Panc1 (cell line): ENCODE results near the gene PPM1N. TPM values are rescaled to one million over a fixed set of nuclear protein-coding genes. Genes with fewer than 3 reads are reported as not detected.

Source experiments
- ATAC-seq: fragments of 200-7000 bp; cut with Tn5 transposase; 2 replicates; pipeline ENCODE4 v1.9.1; 2020; ENCODE audit warnings: mild to moderate bottlenecking, moderate library complexity
- BruUV-seq: library from RNA; stranded (reverse); fragments of 400-500 nt; replicated peaks from 2 replicates; lab custom pipeline; 2021; lab: Mats Ljungman, UMichigan
- CTCF ChIA-PET: fragments of 300-600 bp; sonication (Branson Sonifier 250); formaldehyde crosslinking; loops from one replicate; lab custom pipeline; 2022; ENCODE audit warnings: antibody characterized with exemption; lab: Charles Lee
- POLR2A ChIA-PET: fragments of 300-600 bp; sonication (Branson Sonifier 250); formaldehyde crosslinking; loops from one replicate; lab custom pipeline; 2022; ENCODE audit warnings: antibody characterized with exemption; lab: Charles Lee
- DNase-seq: peaks from one replicate; pipeline ENCODE4 v3.0.0-alpha.2; 2010; ENCODE audit warnings: low read depth, low spot score
- H3K27ac ChIP-seq: 2 replicates; pipeline ENCODE4 v1.5.1; 2011; ENCODE audit warnings: mild to moderate bottlenecking, low read length, inconsistent platforms
- H3K27me3 ChIP-seq: fragments of 200-500 bp; sonication (Bioruptor generic); 2 replicates; pipeline ENCODE4 v1.6.0; 2014; ENCODE audit warnings: low read length, inconsistent platforms; ENCODE audit not compliant: control insufficient read depth, insufficient read depth
- H3K36me3 ChIP-seq: fragments of 200-500 bp; sonication (Bioruptor generic); 2 replicates; pipeline ENCODE4 v1.5.1; 2014; ENCODE audit warnings: inconsistent platforms, mild to moderate bottlenecking, low read length, moderate library complexity; ENCODE audit not compliant: control insufficient read depth, insufficient read depth
- H3K4me1 ChIP-seq: 2 replicates; pipeline ENCODE4 v1.5.1; 2011; ENCODE audit warnings: inconsistent platforms, mild to moderate bottlenecking, low read length, moderate library complexity; ENCODE audit not compliant: control insufficient read depth, insufficient read depth
- H3K4me3 ChIP-seq, 2 experiments: 2 replicates each; pipeline ENCODE4 v1.5.1; 2011 to 2012; ENCODE audit warnings: low read depth in 2 of 2, low read length in 2 of 2, mild to moderate bottlenecking in 2 of 2, inconsistent platforms in 1 of 2, moderate library complexity in 1 of 2
- H3K9me3 ChIP-seq: fragments of 200-500 bp; sonication (Bioruptor generic); 2 replicates; pipeline ENCODE4 v1.5.1; 2014; ENCODE audit warnings: low read depth, mild to moderate bottlenecking, inconsistent platforms, low read length, moderate library complexity; ENCODE audit not compliant: control insufficient read depth, insufficient read depth
- CTCF ChIP-seq: fragments of 450-650 bp; IDR thresholded peaks from 2 replicates; pipeline ENCODE4 v1.5.1; 2017; ENCODE audit warnings: mild to moderate bottlenecking
- POLR2AphosphoS5 ChIP-seq: IDR thresholded peaks from 2 replicates; pipeline ENCODE4 v1.6.1; 2012; ENCODE audit warnings: mild to moderate bottlenecking, low read depth, low read length, moderate library complexity
- SIN3A ChIP-seq: IDR thresholded peaks from 2 replicates; pipeline ENCODE4 v1.6.1; 2012; ENCODE audit warnings: low read depth, mild to moderate bottlenecking, low read length, moderate library complexity, borderline replicate concordance; ENCODE audit not compliant: insufficient read depth
- TCF7L2 ChIP-seq: IDR thresholded peaks from 2 replicates; pipeline ENCODE4 v1.6.1; 2011; ENCODE audit warnings: mild to moderate bottlenecking, low read depth, low read length, inconsistent platforms
- in situ Hi-C: cut with HindIII; loops from 2 replicates; pipeline ENCODE4 v1.10.0; 2016; ENCODE audit warnings: low sequenced_read_pairs, low pct_unique_long_range_greater_than_20kb
- intact Hi-C: fragments of 100-400 bp; cut with micrococcal nuclease; formaldehyde crosslinking; loops from one replicate; pipeline ENCODE4 v1.10.0; 2022; ENCODE audit not compliant: unreplicated experiment
- total RNA-seq: library from RNA; stranded (reverse); gene quantifications from one replicate; pipeline ENCODE4 v1.2.1, GENCODE V29; 2021; ENCODE audit not compliant: unreplicated experiment
- TF ChIP-seq, protein P1 (sequence below), 2 experiments: IDR thresholded peaks; 2 replicates each; pipeline ENCODE4 v1.6.1; 2011 to 2012; ENCODE audit warnings: low read depth in 2 of 2, control low read depth in 1 of 2, low read length in 1 of 2, mild to moderate bottlenecking in 1 of 2, moderate library complexity in 1 of 2; ENCODE audit not compliant: insufficient read depth in 1 of 2

The PPM1N gene
- total RNA-seq, 1 experiment from 2014 or later: 3.3 TPM

- Histone ChIP-seq H3K36me3 (no peaks in the 10 kb centered on the region), H3K4me1 (peaks cover 13% of the 10 kb centered on the region), H3K9me3 (no peaks in the 10 kb centered on the region), H3K4me3 (no peak overlapping the region), H3K27ac (no peak overlapping the region), H3K27me3 (no peaks in the 10 kb centered on the region)
- no TSS peak for BruUV-seq
- DNase-seq (no peak), ATAC-seq (no peak)
- ChIA-PET CTCF (no interaction called here), POLR2A (interaction anchor here (0.5 to 1.3 kb wide), 4 partner anchors 35 to 49 kb away, joined by 3 to 5 read pairs (median 4); no protein-coding TSS in a partner anchor)
- in situ Hi-C loops: no loop called here
- TF ChIP-seq SIN3A (no peak), CTCF (no peak), TCF7L2 (no peak), POLR2AphosphoS5 (no peak)
- TF ChIP-seq, protein P1, sequence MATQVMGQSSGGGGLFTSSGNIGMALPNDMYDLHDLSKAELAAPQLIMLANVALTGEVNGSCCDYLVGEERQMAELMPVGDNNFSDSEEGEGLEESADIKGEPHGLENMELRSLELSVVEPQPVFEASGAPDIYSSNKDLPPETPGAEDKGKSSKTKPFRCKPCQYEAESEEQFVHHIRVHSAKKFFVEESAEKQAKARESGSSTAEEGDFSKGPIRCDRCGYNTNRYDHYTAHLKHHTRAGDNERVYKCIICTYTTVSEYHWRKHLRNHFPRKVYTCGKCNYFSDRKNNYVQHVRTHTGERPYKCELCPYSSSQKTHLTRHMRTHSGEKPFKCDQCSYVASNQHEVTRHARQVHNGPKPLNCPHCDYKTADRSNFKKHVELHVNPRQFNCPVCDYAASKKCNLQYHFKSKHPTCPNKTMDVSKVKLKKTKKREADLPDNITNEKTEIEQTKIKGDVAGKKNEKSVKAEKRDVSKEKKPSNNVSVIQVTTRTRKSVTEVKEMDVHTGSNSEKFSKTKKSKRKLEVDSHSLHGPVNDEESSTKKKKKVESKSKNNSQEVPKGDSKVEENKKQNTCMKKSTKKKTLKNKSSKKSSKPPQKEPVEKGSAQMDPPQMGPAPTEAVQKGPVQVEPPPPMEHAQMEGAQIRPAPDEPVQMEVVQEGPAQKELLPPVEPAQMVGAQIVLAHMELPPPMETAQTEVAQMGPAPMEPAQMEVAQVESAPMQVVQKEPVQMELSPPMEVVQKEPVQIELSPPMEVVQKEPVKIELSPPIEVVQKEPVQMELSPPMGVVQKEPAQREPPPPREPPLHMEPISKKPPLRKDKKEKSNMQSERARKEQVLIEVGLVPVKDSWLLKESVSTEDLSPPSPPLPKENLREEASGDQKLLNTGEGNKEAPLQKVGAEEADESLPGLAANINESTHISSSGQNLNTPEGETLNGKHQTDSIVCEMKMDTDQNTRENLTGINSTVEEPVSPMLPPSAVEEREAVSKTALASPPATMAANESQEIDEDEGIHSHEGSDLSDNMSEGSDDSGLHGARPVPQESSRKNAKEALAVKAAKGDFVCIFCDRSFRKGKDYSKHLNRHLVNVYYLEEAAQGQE (IDR thresholded peaks at IDR 0.05; ENCODE audit: insufficient read depth in 1 of 2, low read depth in 2 of 2, low read length in 1 of 2): no peak
- intact Hi-C loops: no loop called here
Measured at GRCh38 chr19:45475537-45476291, 22.5 kb upstream of the PPM1N start.

DNA sequence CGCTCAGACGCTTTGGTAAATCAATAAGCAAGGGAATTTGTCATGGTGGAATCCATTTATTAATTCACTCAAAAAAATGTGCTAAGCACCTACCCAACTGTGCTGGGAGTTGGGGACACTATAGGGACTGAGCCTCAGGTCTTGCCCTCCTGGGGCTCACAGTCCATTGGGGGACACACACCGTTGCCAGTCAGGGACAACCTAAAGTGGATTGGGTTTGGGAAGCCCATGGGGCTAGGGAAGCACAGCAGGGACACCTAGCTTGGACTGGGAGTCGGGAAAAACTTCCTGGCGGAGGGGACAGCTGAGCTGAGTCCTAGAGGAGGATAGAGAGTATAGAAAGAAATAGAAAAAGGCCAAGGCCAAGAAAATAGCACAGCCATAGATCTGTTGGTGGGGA is 21.9 kb upstream of the PPM1N start:
- intact Hi-C loops: no loop called here
- BruUV-seq: no TSS peak
- POLR2A ChIA-PET: interaction anchor here (0.6 to 1.3 kb wide), 3 partner anchors 20 to 102 kb away, joined by 3 to 9 read pairs (median 4); no protein-coding TSS in a partner anchor
- ATAC-seq: no peak
- Histone ChIP-seq H3K4me3 (no peak overlapping the region), H3K4me1 (peaks cover 13% of the 10 kb centered on the region), H3K36me3 (no peaks in the 10 kb centered on the region), H3K27ac (no peak overlapping the region), H3K27me3 (no peaks in the 10 kb centered on the region), H3K9me3 (no peaks in the 10 kb centered on the region)
- TF ChIP-seq CTCF (no peak), POLR2AphosphoS5 (no peak), TCF7L2 (no peak)
- CTCF ChIA-PET: interaction anchor here (0.7 kb wide), 2 partner anchors 52 to 317 kb away, joined by 3 to 5 read pairs; no protein-coding TSS in a partner anchor
- in situ Hi-C loops: no loop called here
- no peak for DNase-seq
